HG03442 (cell line): Measurements from ENCODE around the gene UBQLN1.
A peak's percentile ranks its signal among the peaks of the same experiment; 100 is the strongest.
"Not testable (repeated sequence)": the region's sequence is repeated elsewhere in the genome, so short reads cannot be mapped to it uniquely, and the experiment has no call there.

ENCODE experiments used
- ATAC-seq: cut with Tn5 transposase; IDR thresholded peaks from one replicate; pipeline ENCODE4 v1.9.1; 2021; ENCODE audit warnings: mild to moderate bottlenecking, moderate library complexity; ENCODE audit not compliant: unreplicated experiment

UBQLN1 gene

GRCh38 chr9:83707768-83708514 lies at the start of gene UBQLN1:
UBQLN1 (minus strand) TSS chr9:83707958; CDS start chr9:83707679, 279 bp downstream.
- ATAC-seq, result peak; percentile 63

- ATAC-seq, result peak; percentile 88
Observed at GRCh38 chr9:83754383-83754977, 46.7 kb upstream of the UBQLN1 start.

- ATAC-seq, result no peak
Observed at GRCh38 chr9:83749706-83750105, 41.9 kb upstream of the UBQLN1 start.

GRCh38 chr9:83744206-83744605 lies 36.4 kb upstream of the UBQLN1 start:
- ATAC-seq, result no peak

GRCh38 chr9:83733739-83734138 lies 26.0 kb upstream of the UBQLN1 start:
- no peak for ATAC-seq

- ATAC-seq, result not testable (repeated sequence)
Observed at GRCh38 chr9:83728591-83729368, 21.0 kb upstream of the UBQLN1 start.

GRCh38 chr9:83724436-83724835 lies 16.7 kb upstream of the UBQLN1 start:
- no peak for ATAC-seq

- ATAC-seq, result no peak
Observed at GRCh38 chr9:83722726-83723495, 15.2 kb upstream of the UBQLN1 start.

GRCh38 chr9:83721509-83721908 lies 13.8 kb upstream of the UBQLN1 start:
- ATAC-seq, result no peak

- no peak for ATAC-seq
Observed at GRCh38 chr9:83715794-83716193, 8.0 kb upstream of the UBQLN1 start.

GRCh38 chr9:83715221-83715620 lies 7.5 kb upstream of the UBQLN1 start:
- ATAC-seq, result no peak

- ATAC-seq, result no peak
Observed at GRCh38 chr9:83714329-83714728, 6.6 kb upstream of the UBQLN1 start.

GRCh38 chr9:83708515-83709158 lies 879 bp upstream of the UBQLN1 start:
- peak; percentile 35 for ATAC-seq

GRCh38 chr9:83707518-83707767 lies 315 bp downstream of the UBQLN1 start:
- ATAC-seq, result peak; percentile 43

- ATAC-seq, result peak; percentile 12
Observed at GRCh38 chr9:83706676-83707517, 861 bp downstream of the UBQLN1 start.

GRCh38 chr9:83705219-83705651 lies 2.5 kb downstream of the UBQLN1 start:
- ATAC-seq, result peak; percentile 25

- ATAC-seq, result no peak
Observed at GRCh38 chr9:83701769-83702168, 6.0 kb downstream of the UBQLN1 start.

- ATAC-seq, result peak; percentile 31
Observed at GRCh38 chr9:83701286-83701685, 6.5 kb downstream of the UBQLN1 start.

- ATAC-seq, result peak; percentile 25
Observed at GRCh38 chr9:83699615-83700014, 8.1 kb downstream of the UBQLN1 start.
